ENCODE data around the gene TKFC.

TKFC gene

DNA sequence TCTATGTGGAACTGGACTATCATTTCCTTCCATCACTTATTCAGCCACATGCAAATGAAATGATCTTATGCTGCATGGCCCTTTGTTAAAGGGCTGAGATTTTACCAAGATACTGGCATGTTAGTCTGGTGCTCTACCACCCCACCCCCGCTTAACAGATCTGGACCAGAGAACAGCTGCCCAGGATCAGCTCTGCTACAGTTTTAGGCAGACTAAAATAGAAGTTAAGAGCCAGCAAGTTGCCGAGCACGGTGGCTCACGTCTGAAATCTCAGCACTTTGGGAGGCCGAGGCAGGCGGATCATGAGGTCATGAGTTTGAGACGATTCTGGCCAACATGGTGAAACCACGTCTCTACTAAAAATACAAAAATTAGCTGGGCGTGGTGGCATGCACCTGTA, 4.7 kb upstream of the TKFC start (continued):
- no peak for TF ChIP-seq OSR1 (CRISPR knock-in tag; IDR thresholded peaks at IDR 0.05)

GRCh38 chr11:61329871-61330270, 3.2 kb upstream of the TKFC start:
- TF ChIP-seq, protein P1, sequence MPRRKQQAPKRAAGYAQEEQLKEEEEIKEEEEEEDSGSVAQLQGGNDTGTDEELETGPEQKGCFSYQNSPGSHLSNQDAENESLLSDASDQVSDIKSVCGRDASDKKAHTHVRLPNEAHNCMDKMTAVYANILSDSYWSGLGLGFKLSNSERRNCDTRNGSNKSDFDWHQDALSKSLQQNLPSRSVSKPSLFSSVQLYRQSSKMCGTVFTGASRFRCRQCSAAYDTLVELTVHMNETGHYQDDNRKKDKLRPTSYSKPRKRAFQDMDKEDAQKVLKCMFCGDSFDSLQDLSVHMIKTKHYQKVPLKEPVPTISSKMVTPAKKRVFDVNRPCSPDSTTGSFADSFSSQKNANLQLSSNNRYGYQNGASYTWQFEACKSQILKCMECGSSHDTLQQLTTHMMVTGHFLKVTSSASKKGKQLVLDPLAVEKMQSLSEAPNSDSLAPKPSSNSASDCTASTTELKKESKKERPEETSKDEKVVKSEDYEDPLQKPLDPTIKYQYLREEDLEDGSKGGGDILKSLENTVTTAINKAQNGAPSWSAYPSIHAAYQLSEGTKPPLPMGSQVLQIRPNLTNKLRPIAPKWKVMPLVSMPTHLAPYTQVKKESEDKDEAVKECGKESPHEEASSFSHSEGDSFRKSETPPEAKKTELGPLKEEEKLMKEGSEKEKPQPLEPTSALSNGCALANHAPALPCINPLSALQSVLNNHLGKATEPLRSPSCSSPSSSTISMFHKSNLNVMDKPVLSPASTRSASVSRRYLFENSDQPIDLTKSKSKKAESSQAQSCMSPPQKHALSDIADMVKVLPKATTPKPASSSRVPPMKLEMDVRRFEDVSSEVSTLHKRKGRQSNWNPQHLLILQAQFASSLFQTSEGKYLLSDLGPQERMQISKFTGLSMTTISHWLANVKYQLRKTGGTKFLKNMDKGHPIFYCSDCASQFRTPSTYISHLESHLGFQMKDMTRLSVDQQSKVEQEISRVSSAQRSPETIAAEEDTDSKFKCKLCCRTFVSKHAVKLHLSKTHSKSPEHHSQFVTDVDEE (CRISPR knock-in tag; IDR thresholded peaks at IDR 0.05), result no peak
- TF ChIP-seq CSDC2 (CRISPR knock-in tag; IDR thresholded peaks at IDR 0.05) (no peak), TCF4 (CRISPR knock-in tag; IDR thresholded peaks at IDR 0.05; ENCODE audit: borderline replicate concordance) (no peak), GLIS3 (CRISPR knock-in tag; IDR thresholded peaks at IDR 0.05) (no peak), ISL1 (CRISPR knock-in tag; IDR thresholded peaks at IDR 0.05) (no peak), ZFP3 (CRISPR knock-in tag; IDR thresholded peaks at IDR 0.05) (no peak), RARB (CRISPR knock-in tag; IDR thresholded peaks at IDR 0.05) (no peak), CSRNP3 (CRISPR knock-in tag; IDR thresholded peaks at IDR 0.05) (no peak), SNAI2 (CRISPR knock-in tag; IDR thresholded peaks at IDR 0.05) (no peak), ARNTL (CRISPR knock-in tag; IDR thresholded peaks at IDR 0.05; ENCODE audit: borderline replicate concordance, low read depth) (no peak), ZNF565 (CRISPR knock-in tag; conservative IDR thresholded peaks at IDR 0.05; ENCODE audit: low read depth) (no peak), ESRRG (CRISPR knock-in tag; IDR thresholded peaks at IDR 0.05) (no peak), PPARA (CRISPR knock-in tag; IDR thresholded peaks at IDR 0.05; ENCODE audit: borderline replicate concordance) (no peak), ZNF8 (CRISPR knock-in tag; IDR thresholded peaks at IDR 0.05) (no peak)
- TF ChIP-seq, protein P2, sequence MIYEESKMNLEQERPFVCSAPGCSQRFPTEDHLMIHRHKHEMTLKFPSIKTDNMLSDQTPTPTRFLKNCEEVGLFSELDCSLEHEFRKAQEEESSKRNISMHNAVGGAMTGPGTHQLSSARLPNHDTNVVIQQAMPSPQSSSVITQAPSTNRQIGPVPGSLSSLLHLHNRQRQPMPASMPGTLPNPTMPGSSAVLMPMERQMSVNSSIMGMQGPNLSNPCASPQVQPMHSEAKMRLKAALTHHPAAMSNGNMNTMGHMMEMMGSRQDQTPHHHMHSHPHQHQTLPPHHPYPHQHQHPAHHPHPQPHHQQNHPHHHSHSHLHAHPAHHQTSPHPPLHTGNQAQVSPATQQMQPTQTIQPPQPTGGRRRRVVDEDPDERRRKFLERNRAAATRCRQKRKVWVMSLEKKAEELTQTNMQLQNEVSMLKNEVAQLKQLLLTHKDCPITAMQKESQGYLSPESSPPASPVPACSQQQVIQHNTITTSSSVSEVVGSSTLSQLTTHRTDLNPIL (CRISPR knock-in tag; IDR thresholded peaks at IDR 0.05; ENCODE audit: low read depth), result no peak
- no peak for ATAC-seq

DNA sequence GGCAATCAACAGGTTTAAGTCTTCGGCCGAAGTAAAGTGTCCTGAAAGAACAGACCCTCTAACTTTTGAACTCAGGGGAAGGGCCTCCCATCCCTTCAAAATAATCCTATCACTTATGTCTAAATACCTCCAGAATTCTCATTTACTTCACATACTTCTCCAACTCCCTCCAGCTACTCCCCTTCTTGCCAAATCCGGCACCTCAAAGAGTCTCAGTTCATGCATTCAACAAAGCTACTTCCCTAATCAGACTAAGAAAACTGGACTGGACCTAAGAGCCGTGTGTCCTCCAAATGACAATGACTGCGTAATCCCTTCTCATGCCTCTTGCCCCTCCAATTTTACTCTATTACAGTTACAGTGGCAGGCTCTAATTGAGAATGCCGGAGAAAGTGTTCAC, 1.4 kb upstream of the TKFC start:
- TF ChIP-seq CSDC2 (CRISPR knock-in tag; IDR thresholded peaks at IDR 0.05) (no peak), ISL1 (CRISPR knock-in tag; IDR thresholded peaks at IDR 0.05) (no peak), RARB (CRISPR knock-in tag; IDR thresholded peaks at IDR 0.05) (no peak), PPARA (CRISPR knock-in tag; IDR thresholded peaks at IDR 0.05; ENCODE audit: borderline replicate concordance) (no peak), ESRRG (CRISPR knock-in tag; IDR thresholded peaks at IDR 0.05) (no peak)
- TF ChIP-seq, protein P1 (CRISPR knock-in tag; IDR thresholded peaks at IDR 0.05), result no peak
- TF ChIP-seq, protein P2 (CRISPR knock-in tag; IDR thresholded peaks at IDR 0.05; ENCODE audit: low read depth), result no peak
- ATAC-seq, result no peak

DNA sequence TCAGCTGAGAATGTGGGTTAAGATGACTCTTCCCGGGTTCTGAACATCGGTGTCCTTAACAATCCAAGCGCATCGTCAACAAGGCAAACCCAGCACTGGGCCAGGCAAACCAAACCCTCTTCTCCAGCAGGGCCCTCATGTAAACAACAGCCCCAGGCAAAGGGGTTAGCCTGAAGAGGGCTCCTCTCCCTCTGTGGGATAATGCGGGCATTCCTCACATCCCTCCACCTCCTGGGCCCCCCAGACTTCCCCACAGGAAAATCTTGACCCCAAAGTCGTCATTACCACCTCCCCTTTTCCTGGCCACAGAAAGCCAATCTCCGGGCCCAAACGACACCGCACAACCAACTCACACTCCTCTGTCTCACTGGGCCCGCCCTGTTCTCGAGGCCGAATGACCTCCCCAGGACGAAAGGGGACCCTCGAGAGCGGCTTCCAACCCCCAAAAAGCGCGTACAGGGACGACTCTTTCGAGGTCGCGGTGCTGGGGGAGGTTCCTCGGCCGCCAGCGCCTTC, 689 bp upstream of the TKFC start:
- peak; percentile 33 for ATAC-seq
- TF ChIP-seq, protein P1 (CRISPR knock-in tag; IDR thresholded peaks at IDR 0.05), result no peak
- TF ChIP-seq, protein P2 (CRISPR knock-in tag; IDR thresholded peaks at IDR 0.05; ENCODE audit: low read depth), result no peak
- TF ChIP-seq, protein P3, sequence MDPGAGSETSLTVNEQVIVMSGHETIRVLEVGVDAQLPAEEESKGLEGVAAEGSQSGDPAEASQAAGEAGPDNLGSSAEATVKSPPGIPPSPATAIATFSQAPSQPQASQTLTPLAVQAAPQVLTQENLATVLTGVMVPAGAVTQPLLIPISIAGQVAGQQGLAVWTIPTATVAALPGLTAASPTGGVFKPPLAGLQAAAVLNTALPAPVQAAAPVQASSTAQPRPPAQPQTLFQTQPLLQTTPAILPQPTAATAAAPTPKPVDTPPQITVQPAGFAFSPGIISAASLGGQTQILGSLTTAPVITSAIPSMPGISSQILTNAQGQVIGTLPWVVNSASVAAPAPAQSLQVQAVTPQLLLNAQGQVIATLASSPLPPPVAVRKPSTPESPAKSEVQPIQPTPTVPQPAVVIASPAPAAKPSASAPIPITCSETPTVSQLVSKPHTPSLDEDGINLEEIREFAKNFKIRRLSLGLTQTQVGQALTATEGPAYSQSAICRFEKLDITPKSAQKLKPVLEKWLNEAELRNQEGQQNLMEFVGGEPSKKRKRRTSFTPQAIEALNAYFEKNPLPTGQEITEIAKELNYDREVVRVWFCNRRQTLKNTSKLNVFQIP (CRISPR knock-in tag; IDR thresholded peaks at IDR 0.05; ENCODE audit: borderline replicate concordance, low read depth), result no peak
- TF ChIP-seq ARNTL (CRISPR knock-in tag; IDR thresholded peaks at IDR 0.05; ENCODE audit: borderline replicate concordance, low read depth) (no peak), BACH2 (CRISPR knock-in tag; IDR thresholded peaks at IDR 0.05; ENCODE audit: borderline replicate concordance) (no peak), TOX (CRISPR knock-in tag; IDR thresholded peaks at IDR 0.05; ENCODE audit: borderline replicate concordance) (no peak)

Data from SK-N-SH treated with all-trans-retinoic acid at 6 μM for 48 hours (cell line).